Small intestine (tissue), 7 donors: Measurements from ENCODE around the gene ZNF565. TPM values are rescaled to one million over a fixed set of nuclear protein-coding genes. Genes with fewer than 3 reads are reported as not detected.

Experiments used
- DNase-seq, 2 donors: peaks; one replicate each; pipeline versions ENCODE4 v3.0.0 to v3.0.0-alpha.2; 2013
- FAIRE-seq: peaks from 2 replicates; lab custom pipeline; 2012; peaks lifted over from hg19 to GRCh38; lab: Jason Lieb, UNC
- H3K27ac ChIP-seq, 3 donors: one replicate each; pipeline ENCODE4 v1.5.1; 2013; ENCODE audit warnings: low read length in 2 of 3, mild to moderate bottlenecking in 2 of 3, control low read depth in 1 of 3, inconsistent platforms in 1 of 3, low read depth in 1 of 3, moderate library complexity in 1 of 3
- H3K27me3 ChIP-seq, 3 donors: one replicate each; pipeline ENCODE4 v1.6.1; 2013; ENCODE audit warnings: low read length in 3 of 3, inconsistent platforms in 1 of 3; ENCODE audit not compliant: control insufficient read depth in 3 of 3, insufficient read depth in 3 of 3
- H3K36me3 ChIP-seq, 3 donors: one replicate each; pipeline ENCODE4 v1.6.1; 2013; ENCODE audit warnings: low read length in 3 of 3, inconsistent platforms in 1 of 3, low read depth in 1 of 3, mild to moderate bottlenecking in 1 of 3, moderate library complexity in 1 of 3; ENCODE audit not compliant: control insufficient read depth in 3 of 3, insufficient read depth in 2 of 3
- H3K4me1 ChIP-seq, 3 donors: one replicate each; pipeline ENCODE4 v1.6.1; 2013; ENCODE audit warnings: low read length in 2 of 3, inconsistent platforms in 1 of 3, low read depth in 1 of 3, mild to moderate bottlenecking in 1 of 3, moderate library complexity in 1 of 3; ENCODE audit not compliant: control insufficient read depth in 3 of 3, insufficient read depth in 2 of 3
- H3K4me3 ChIP-seq, 3 donors: one replicate each; pipeline ENCODE4 v1.5.1; 2013; ENCODE audit warnings: low read length in 3 of 3, control low read depth in 1 of 3, inconsistent platforms in 1 of 3, low read depth in 1 of 3, mild to moderate bottlenecking in 1 of 3, moderate library complexity in 1 of 3
- H3K9me3 ChIP-seq, 2 donors: one replicate each; pipeline ENCODE4 v1.6.1; 2013; ENCODE audit warnings: low read depth in 1 of 2, low read length in 1 of 2; ENCODE audit not compliant: control insufficient read depth in 2 of 2, insufficient read depth in 1 of 2
- WGBS, 3 donors: extraction: QIAGEN DNeasy Blood & Tissue Kit; methylation state at CpG; one replicate each; pipeline ENCODE4 v1.1.7; 2013; 5-methylcytosine and 5-hydroxymethylcytosine counted together
- polyA plus RNA-seq, 4 donors: library from polyadenylated mRNA; stranded (reverse) in 3 of 4; unstranded in 1 of 4; fragments of 200-250 nt in 3 of 4; fragments of 120-200 nt in 1 of 4; gene quantifications; one replicate each; pipeline versions ENCODE4 v1.2.1 to v1.2.3, GENCODE V29; 2013
- donor health status: healthy with polysubstance abuse.
- donor health status: control.
- donor health status: control.
- donor health status: Bipolar disorder and iron deficiency.
- donor health status: healthy.

The ZNF565 gene
- polyA plus RNA-seq, 4 donors, result 1.6 to 4.8 (median 2.8) TPM

- no peaks in the 10 kb centered on the region for H3K27me3 ChIP-seq
- no peaks in the 10 kb centered on the region for H3K9me3 ChIP-seq
- no peaks in the 10 kb centered on the region for H3K36me3 ChIP-seq
- WGBS, 3 donors, result 86 to 95% (median 95%) methylated on average over 5 of the region's 5 CpGs
- no peak for DNase-seq
- peaks cover 0 to 18% (median 2%) of the 10 kb centered on the region in 3 donors for H3K4me1 ChIP-seq
- H3K4me3 ChIP-seq, result no peak overlapping the region
- H3K27ac ChIP-seq, result no peak overlapping the region
- no peak for FAIRE-seq
Measured at GRCh38 chr19:36172852-36173251, 41.6 kb downstream of the ZNF565 start.

GRCh38 chr19:36169084-36169760, 45.2 kb downstream of the ZNF565 start:
- WGBS, 3 donors, result 15 to 47% (median 34%) methylated on average over 9 of the region's 9 CpGs
- DNase-seq (peak; percentile 86 to 94), FAIRE-seq (no peak)
- peak overlapping the region; percentile 62 to 86 (median 86) for H3K27ac ChIP-seq
- no peak overlapping the region for H3K4me3 ChIP-seq
- H3K27me3 ChIP-seq, result no peaks in the 10 kb centered on the region
- peaks cover 0 to 18% (median 2%) of the 10 kb centered on the region in 3 donors for H3K4me1 ChIP-seq
- H3K36me3 ChIP-seq, result peaks cover 0 to 8% (median 0%) of the 10 kb centered on the region in 3 donors
- no peaks in the 10 kb centered on the region for H3K9me3 ChIP-seq

- Histone ChIP-seq H3K4me1 (peaks cover 0 to 4% (median under 1%) of the 10 kb centered on the region in 3 donors), H3K36me3 (peaks cover 0 to 19% (median 0%) of the 10 kb centered on the region in 3 donors), H3K27ac (no peak overlapping the region), H3K27me3 (no peaks in the 10 kb centered on the region), H3K4me3 (no peak overlapping the region), H3K9me3 (no peaks in the 10 kb centered on the region)
- DNase-seq, result no peak
- WGBS, 3 donors, result 94 to 98% (median 95%) methylated on average over 12 of the region's 12 CpGs
- no peak for FAIRE-seq
Measured at GRCh38 chr19:36163813-36164212, 50.7 kb downstream of the ZNF565 start.

- Histone ChIP-seq H3K36me3 (peaks cover 0 to 16% (median 0%) of the 10 kb centered on the region in 3 donors), H3K9me3 (no peaks in the 10 kb centered on the region), H3K4me1 (no peaks in the 10 kb centered on the region), H3K27me3 (no peaks in the 10 kb centered on the region), H3K27ac (no peak overlapping the region), H3K4me3 (no peak overlapping the region)
- DNase-seq (no peak), FAIRE-seq (no peak)
- 86 to 92% (median 87%) methylated on average over 7 of the region's 7 CpGs for WGBS, 3 donors
Measured at GRCh38 chr19:36160821-36161596, 53.5 kb downstream of the ZNF565 start.

- Histone ChIP-seq H3K4me3 (no peak overlapping the region), H3K27me3 (no peaks in the 10 kb centered on the region), H3K36me3 (peaks cover 4 to 53% (median 7%) of the 10 kb centered on the region in 3 donors), H3K27ac (peak overlapping the region in 1 of 3 donors; percentile 78), H3K4me1 (no peaks in the 10 kb centered on the region), H3K9me3 (no peaks in the 10 kb centered on the region)
- WGBS, 3 donors, result 93 to 97% (median 96%) methylated on average over 10 of the region's 10 CpGs
- FAIRE-seq (no peak), DNase-seq (no peak)
Measured at GRCh38 chr19:36153126-36153525, 61.3 kb downstream of the ZNF565 start.

- 56 to 83% (median 81%) methylated on average over 37 to 40 of the region's 40 CpGs for WGBS, 3 donors
- DNase-seq, result no peak
- no peaks in the 10 kb centered on the region for H3K27me3 ChIP-seq
- peak within 1 kb of the TSS; percentile 68 to 78 (median 76) for H3K27ac ChIP-seq
- no peak for FAIRE-seq
- no peaks in the 10 kb centered on the region for H3K9me3 ChIP-seq
- H3K4me3 ChIP-seq, result peak within 1 kb of the TSS in 2 of 3 donors; percentile 19 to 48
- H3K36me3 ChIP-seq, result peaks cover 8 to 59% (median 12%) of the 10 kb centered on the region in 3 donors
- no peaks in the 10 kb centered on the region for H3K4me1 ChIP-seq
Measured at GRCh38 chr19:36152352-36153091, 61.9 kb downstream of the ZNF565 start, which contains the start of gene COX7A1. Gene COX7A1, minus strand, starts transcription at chr19:36152447. Its CDS starts 40 bp downstream, at chr19:36152407.

- H3K4me3 ChIP-seq, result peak overlapping the region in 2 of 3 donors; percentile 19 to 48
- H3K27ac ChIP-seq, result peak overlapping the region; percentile 68 to 78 (median 76)
- H3K36me3 ChIP-seq, result peaks cover 8 to 63% (median 15%) of the 10 kb centered on the region in 3 donors
- 63 to 89% (median 84%) methylated on average over 15 to 16 of the region's 16 CpGs for WGBS, 3 donors
- FAIRE-seq, result no peak
- no peaks in the 10 kb centered on the region for H3K9me3 ChIP-seq
- no peaks in the 10 kb centered on the region for H3K27me3 ChIP-seq
- DNase-seq, result no peak
- H3K4me1 ChIP-seq, result no peaks in the 10 kb centered on the region
Measured at GRCh38 chr19:36152019-36152351, 62.5 kb downstream of the ZNF565 start.
